H9 (cell line): Measurements from ENCODE around the gene PKD2L2. TPM values are rescaled to one million over a fixed set of nuclear protein-coding genes. Genes with fewer than 3 reads are reported as not detected.
A peak's percentile ranks its signal among the peaks of the same experiment; 100 is the strongest.

ENCODE experiments used
- DNase-seq: peaks from one replicate; pipeline ENCODE4 v3.0.0-alpha.2; 2017
- H2AFZ ChIP-seq: one replicate; pipeline ENCODE4 v1.6.1; 2013; ENCODE audit warnings: mild to moderate bottlenecking, low read length, control low read depth, moderate library complexity
- H2AK5ac ChIP-seq: 2 replicates; pipeline ENCODE4 v1.6.1; 2013; ENCODE audit warnings: low read length, control low read depth, mixed read lengths; ENCODE audit not compliant: insufficient read length
- H2BK120ac ChIP-seq: one replicate; pipeline ENCODE4 v1.6.1; 2013; ENCODE audit warnings: low read depth, mild to moderate bottlenecking, low read length, control low read depth, inconsistent platforms; ENCODE audit not compliant: poor library complexity, severe bottlenecking
- H2BK12ac ChIP-seq: 2 replicates; pipeline ENCODE4 v1.6.1; 2013; ENCODE audit warnings: low read length, control low read depth, mixed read lengths, low read depth; ENCODE audit not compliant: insufficient read length
- H2BK15ac ChIP-seq: 2 replicates; pipeline ENCODE4 v1.6.1; 2013; ENCODE audit warnings: low read depth, low read length, control low read depth
- H2BK20ac ChIP-seq: one replicate; pipeline ENCODE4 v1.6.1; 2013; ENCODE audit warnings: low read depth, mild to moderate bottlenecking, low read length, control low read depth, inconsistent platforms; ENCODE audit not compliant: poor library complexity, severe bottlenecking
- H2BK5ac ChIP-seq: 2 replicates; pipeline ENCODE4 v1.6.1; 2013; ENCODE audit warnings: low read length, control low read depth, mixed read lengths; ENCODE audit not compliant: insufficient read length
- H3K14ac ChIP-seq: 2 replicates; pipeline ENCODE4 v1.6.1; 2013; ENCODE audit warnings: low read length, control low read depth; ENCODE audit not compliant: insufficient read depth
- H3K18ac ChIP-seq: 2 replicates; pipeline ENCODE4 v1.6.1; 2013; ENCODE audit warnings: low read depth, mild to moderate bottlenecking, mixed read lengths, low read length, control low read depth; ENCODE audit not compliant: insufficient read length
- H3K23ac ChIP-seq: 2 replicates; pipeline ENCODE4 v1.6.1; 2013; ENCODE audit warnings: low read length, control low read depth, mixed read lengths, low read depth; ENCODE audit not compliant: insufficient read length
- H3K23me2 ChIP-seq: 2 replicates; pipeline ENCODE4 v1.6.1; 2013; ENCODE audit warnings: low read depth, mild to moderate bottlenecking, mixed read lengths, low read length, control low read depth; ENCODE audit not compliant: insufficient read length, poor library complexity, severe bottlenecking
- H3K27ac ChIP-seq: 2 replicates; pipeline ENCODE4 v1.5.1; 2013; ENCODE audit warnings: low read length, control low read depth, mixed read lengths, low read depth; ENCODE audit not compliant: insufficient read length
- H3K27me3 ChIP-seq: 2 replicates; pipeline ENCODE4 v1.6.1; 2013; ENCODE audit warnings: low read length, control low read depth, inconsistent platforms; ENCODE audit not compliant: insufficient read depth
- H3K4ac ChIP-seq: 2 replicates; pipeline ENCODE4 v1.6.1; 2013; ENCODE audit warnings: low read depth, mild to moderate bottlenecking, control low read depth, inconsistent platforms, low read length, moderate library complexity
- H3K4me1 ChIP-seq: 2 replicates; pipeline ENCODE4 v1.6.1; 2013; ENCODE audit warnings: low read length, control low read depth, inconsistent platforms; ENCODE audit not compliant: insufficient read depth
- H3K4me2 ChIP-seq: 2 replicates; pipeline ENCODE4 v1.6.1; 2013; ENCODE audit warnings: low read length, control low read depth, mixed read lengths; ENCODE audit not compliant: insufficient read length, insufficient read depth
- H3K56ac ChIP-seq: 2 replicates; pipeline ENCODE4 v1.6.1; 2013; ENCODE audit warnings: low read depth, mild to moderate bottlenecking, mixed read lengths, low read length, control low read depth; ENCODE audit not compliant: insufficient read length
- H3K79me1 ChIP-seq: 2 replicates; pipeline ENCODE4 v1.6.1; 2013; ENCODE audit warnings: low read depth, mild to moderate bottlenecking, moderate library complexity, low read length, control low read depth, inconsistent platforms; ENCODE audit not compliant: insufficient read depth, poor library complexity, severe bottlenecking
- H3K79me2 ChIP-seq: 2 replicates; pipeline ENCODE4 v1.6.1; 2013; ENCODE audit warnings: low read length, control low read depth, inconsistent platforms; ENCODE audit not compliant: insufficient read depth
- H3K9ac ChIP-seq: 2 replicates; pipeline ENCODE4 v1.6.1; 2013; ENCODE audit warnings: low read length, control low read depth, mixed read lengths; ENCODE audit not compliant: insufficient read length; ENCODE audit errors: extremely low read depth
- H3K9me3 ChIP-seq: one replicate; pipeline ENCODE4 v1.6.1; 2013; ENCODE audit warnings: low read depth, low read length, inconsistent platforms; ENCODE audit not compliant: control insufficient read depth
- H3T11ph ChIP-seq: one replicate; pipeline ENCODE4 v1.6.1; 2013; ENCODE audit warnings: mild to moderate bottlenecking, low read length, control low read depth, inconsistent platforms
- H4K20me1 ChIP-seq: one replicate; pipeline ENCODE4 v1.6.1; 2013; ENCODE audit not compliant: control insufficient read depth, insufficient read length, insufficient read depth
- H4K5ac ChIP-seq: 2 replicates; pipeline ENCODE4 v1.6.1; 2013; ENCODE audit warnings: low read depth, mild to moderate bottlenecking, mixed read lengths, low read length, control low read depth; ENCODE audit not compliant: insufficient read length
- H4K8ac ChIP-seq: replicated peaks from 2 replicates; pipeline ENCODE4 v1.6.1; 2013; ENCODE audit warnings: low read length, control low read depth, mixed read lengths, low read depth; ENCODE audit not compliant: insufficient read length
- H4K91ac ChIP-seq: 2 replicates; pipeline ENCODE4 v1.6.1; 2013; ENCODE audit warnings: low read depth, mild to moderate bottlenecking, moderate library complexity, mixed read lengths, low read length, control low read depth; ENCODE audit not compliant: insufficient read length
- H3K27ac Mint-ChIP-seq, 3 experiments: 2 replicates in 2 of 3; 3 replicates in 1 of 3; pipeline ENCODE4 v1.8.0; 2020 to 2021; ENCODE audit warnings: mixed read lengths in 3 of 3, mild to moderate bottlenecking in 1 of 3, moderate library complexity in 1 of 3
- H3K27me3 Mint-ChIP-seq: 2 replicates; pipeline ENCODE4 v1.8.0; 2021; ENCODE audit warnings: low read depth, mild to moderate bottlenecking, moderate library complexity, mixed read lengths
- H3K36me3 Mint-ChIP-seq, 3 experiments: 2 replicates in 2 of 3; 3 replicates in 1 of 3; pipeline ENCODE4 v1.8.0; 2020 to 2021; ENCODE audit warnings: low read depth in 3 of 3, mixed read lengths in 3 of 3; ENCODE audit not compliant: insufficient read depth in 1 of 3
- H3K4me1 Mint-ChIP-seq, 2 experiments: 2 replicates each; pipeline ENCODE4 v1.8.0; 2020; ENCODE audit warnings: mixed read lengths in 2 of 2
- H3K4me3 Mint-ChIP-seq, 2 experiments: 2 replicates in 1 of 2; 3 replicates in 1 of 2; pipeline ENCODE4 v1.8.0; 2020 to 2021; ENCODE audit warnings: mild to moderate bottlenecking in 2 of 2, mixed read lengths in 2 of 2, moderate library complexity in 1 of 2
- H3K9me3 Mint-ChIP-seq, 2 experiments: 2 replicates in 1 of 2; 3 replicates in 1 of 2; pipeline ENCODE4 v1.8.0; 2020; ENCODE audit warnings: mild to moderate bottlenecking in 2 of 2, mixed read lengths in 2 of 2, moderate library complexity in 1 of 2
- CTCF ChIP-seq: fragments of 200-600 bp; sonication (generic); conservative IDR thresholded peaks from 3 replicates; pipeline ENCODE4 v1.8.0; 2021; ENCODE audit warnings: antibody characterized with exemption, mild to moderate bottlenecking
- WGBS: extraction: QIAGEN DNeasy Blood & Tissue Kit; methylation state at CpG from one replicate; pipeline ENCODE4 v1.1.7; 2013; ENCODE audit warnings: missing lambda C conversion rate, low lambda C conversion rate, mixed read lengths; ENCODE audit not compliant: insufficient read length; ENCODE audit errors: extremely low coverage; 5-methylcytosine and 5-hydroxymethylcytosine counted together
- total RNA-seq: library from RNA; stranded (reverse); gene quantifications from 2 replicates; pipeline ENCODE4 v1.2.1, GENCODE V29; 2021

PKD2L2 gene
- total RNA-seq, 1 experiment from 2014 or later: not detected

GRCh38 chr5:137870647-137871339 lies 18.5 kb upstream of the PKD2L2 start:
- no peak overlapping the region for H3K4ac ChIP-seq

More at GRCh38 chr5:137870647-137871339, 18.5 kb upstream of the PKD2L2 start:
- no peak overlapping the region for H3K4me3 Mint-ChIP-seq
- no peak overlapping the region for H4K8ac ChIP-seq
- H2AFZ ChIP-seq: no peak overlapping the region
- H3K27me3 ChIP-seq: no peaks in the 10 kb centered on the region
- H2AK5ac ChIP-seq: no peak overlapping the region
- no peaks in the 10 kb centered on the region for H3K36me3 Mint-ChIP-seq
- H3K27ac Mint-ChIP-seq: peak overlapping the region in 1 of 3 experiments; percentile 6; a peak in 1 of 7 replicates
- no peaks in the 10 kb centered on the region for H3K4me1 ChIP-seq
- H2BK15ac ChIP-seq: no peak overlapping the region
- H3K9me3 Mint-ChIP-seq: no peaks in the 10 kb centered on the region
- H3K4me1 Mint-ChIP-seq: peaks cover 0 to 3% of the 10 kb centered on the region in 2 experiments; a peak in 1 of 4 replicates
- no peak overlapping the region for H3K14ac ChIP-seq
- no peak overlapping the region for H4K5ac ChIP-seq
- H3K9ac ChIP-seq: no peak overlapping the region
- H3K27me3 Mint-ChIP-seq: no peaks in the 10 kb centered on the region; the same call in 1 of the 2 replicates
- H3K56ac ChIP-seq: no peak overlapping the region
- H3K23ac ChIP-seq: no peak overlapping the region
- no peak for TF ChIP-seq CTCF
- no peak overlapping the region for H4K91ac ChIP-seq
- H3K79me2 ChIP-seq: no peaks in the 10 kb centered on the region
- no peak overlapping the region for H2BK20ac ChIP-seq
- no peak for DNase-seq
- no peak overlapping the region for H2BK120ac ChIP-seq
- no peak overlapping the region for H3K4me2 ChIP-seq
- no peaks in the 10 kb centered on the region for H3K23me2 ChIP-seq
- no peaks in the 10 kb centered on the region for H3K79me1 ChIP-seq
- no peaks in the 10 kb centered on the region for H4K20me1 ChIP-seq
- H2BK5ac ChIP-seq: no peak overlapping the region
- no peak overlapping the region for H3K18ac ChIP-seq
- WGBS: no CpG with 5 or more reads among the region's 7 CpGs
- H3T11ph ChIP-seq: no peak overlapping the region
- H3K9me3 ChIP-seq: no peaks in the 10 kb centered on the region
- no peak overlapping the region for H3K27ac ChIP-seq
- H2BK12ac ChIP-seq: no peak overlapping the region
